ENCODE results near the gene EGFLAM. TPM values are rescaled to one million over a fixed set of nuclear protein-coding genes. Genes with fewer than 3 reads are reported as not detected.

Gene EGFLAM
- total RNA-seq, 1 donor from 2014 or later = 8.9 TPM

GRCh38 chr5:38452201-38452600, 193.8 kb downstream of the EGFLAM start:
- Histone ChIP-seq H3K27ac (replicated peaks) (no peak overlapping the region), H3K4me1 (peaks cover 25% of the 10 kb centered on the region), H3K9me3 (replicated peaks) (no peaks in the 10 kb centered on the region), H3K27me3 (ENCODE audit: low read depth) (no peaks in the 10 kb centered on the region), H3K36me3 (no peaks in the 10 kb centered on the region), H3K4me3 (no peak overlapping the region)
- no peak for DNase-seq
- intact Hi-C loops (cut with micrococcal nuclease) = no loop called here
- TF ChIP-seq CTCF (IDR thresholded peaks at IDR 0.05; ENCODE audit: borderline replicate concordance) = no peak

- Histone ChIP-seq H3K27ac (replicated peaks) (no peak overlapping the region), H3K36me3 (no peaks in the 10 kb centered on the region), H3K4me3 (no peak overlapping the region), H3K4me1 (peaks cover 17% of the 10 kb centered on the region), H3K9me3 (replicated peaks) (no peaks in the 10 kb centered on the region), H3K27me3 (ENCODE audit: low read depth) (no peaks in the 10 kb centered on the region)
- no peak for TF ChIP-seq CTCF (IDR thresholded peaks at IDR 0.05; ENCODE audit: borderline replicate concordance)
- intact Hi-C loops (cut with micrococcal nuclease) = no loop called here
- no peak for DNase-seq
Measured at GRCh38 chr5:38453506-38453905, 195.1 kb downstream of the EGFLAM start.

GRCh38 chr5:38453921-38454320, 195.6 kb downstream of the EGFLAM start:
- intact Hi-C loops (cut with micrococcal nuclease) = no loop called here
- TF ChIP-seq CTCF (IDR thresholded peaks at IDR 0.05; ENCODE audit: borderline replicate concordance) = no peak

GRCh38 chr5:38455796-38456330, 197.5 kb downstream of the EGFLAM start:
- H3K4me1 ChIP-seq = peaks cover 3% of the 10 kb centered on the region
- TF ChIP-seq CTCF (IDR thresholded peaks at IDR 0.05; ENCODE audit: borderline replicate concordance) = no peak
- no peak overlapping the region for H3K4me3 ChIP-seq
- no peaks in the 10 kb centered on the region for H3K27me3 ChIP-seq (ENCODE audit: low read depth)
- no peak overlapping the region for H3K27ac ChIP-seq (replicated peaks)
- no peaks in the 10 kb centered on the region for H3K36me3 ChIP-seq
- H3K9me3 ChIP-seq (replicated peaks) = no peaks in the 10 kb centered on the region
- DNase-seq = no peak
- intact Hi-C loops (cut with micrococcal nuclease) = no loop called here

More at GRCh38 chr5:38453921-38454320, 195.6 kb downstream of the EGFLAM start:
- Histone ChIP-seq H3K36me3 (no peaks in the 10 kb centered on the region), H3K4me1 (peaks cover 13% of the 10 kb centered on the region), H3K27me3 (ENCODE audit: low read depth) (no peaks in the 10 kb centered on the region), H3K9me3 (replicated peaks) (no peaks in the 10 kb centered on the region), H3K27ac (replicated peaks) (no peak overlapping the region), H3K4me3 (no peak overlapping the region)
- DNase-seq = no peak

GRCh38 chr5:38456657-38457399, 198.5 kb downstream of the EGFLAM start:
- no peak for DNase-seq
- no peaks in the 10 kb centered on the region for H3K27me3 ChIP-seq (ENCODE audit: low read depth)
- H3K9me3 ChIP-seq (replicated peaks) = no peaks in the 10 kb centered on the region
- no peak overlapping the region for H3K4me3 ChIP-seq
- no peaks in the 10 kb centered on the region for H3K4me1 ChIP-seq
- no peaks in the 10 kb centered on the region for H3K36me3 ChIP-seq
- H3K27ac ChIP-seq (replicated peaks) = no peak overlapping the region
- intact Hi-C loops (cut with micrococcal nuclease) = no loop called here
- no peak for TF ChIP-seq CTCF (IDR thresholded peaks at IDR 0.05; ENCODE audit: borderline replicate concordance)

Measured in left ventricle myocardium inferior (tissue), 1 donor.